ENCODE data around the gene CLMP. TPM values are rescaled to one million over a fixed set of nuclear protein-coding genes. Genes with fewer than 3 reads are reported as not detected.
A peak's percentile ranks its signal among the peaks of the same experiment; 100 is the strongest.
"Not testable (repeated sequence)": the region's sequence is repeated elsewhere in the genome, so short reads cannot be mapped to it uniquely, and the experiment has no call there.

The CLMP gene
- total and polyA plus RNA-seq, 4 donors, result 8.2 to 107 (median 47.4) TPM

DNA sequence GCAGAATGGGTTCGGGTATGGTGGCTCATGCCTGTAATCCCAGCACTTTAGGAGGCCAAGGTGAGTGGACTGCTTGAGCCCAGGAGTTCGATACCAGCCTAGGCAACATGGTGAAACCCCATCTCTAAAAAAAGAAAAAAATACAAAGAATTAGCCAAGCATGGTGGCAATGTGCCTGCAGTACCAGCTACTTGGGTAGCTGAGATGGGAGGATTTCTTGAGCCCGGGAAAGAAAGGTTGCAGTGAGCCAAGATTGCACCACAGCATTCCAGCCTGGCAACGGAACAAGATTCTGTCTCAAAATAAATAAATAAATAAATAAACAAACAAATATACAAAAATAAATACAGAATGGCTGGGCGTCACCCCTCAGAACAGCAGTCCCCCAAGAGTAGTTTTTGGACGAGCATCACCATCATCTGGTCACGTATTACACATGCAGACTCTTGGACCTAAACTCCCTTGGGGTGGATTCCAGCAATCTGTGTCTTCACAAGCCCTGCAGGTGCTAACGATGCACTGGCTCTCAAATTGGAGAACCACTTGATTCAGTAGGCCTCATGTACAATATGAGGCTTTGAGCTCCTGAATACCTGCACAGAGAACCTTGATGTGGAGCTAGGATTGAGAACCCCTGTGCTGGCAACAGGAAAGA lies 33.5 kb downstream of the CLMP start:
- 43 to 47% methylated on average over 8 of the region's 8 CpGs for WGBS, 2 donors
- Histone ChIP-seq H3K4me1 (ENCODE audit: control insufficient read depth in 1 of 2, insufficient read depth in 2 of 2, low read length in 2 of 2) (peaks cover 0 to 3% of the 10 kb centered on the region in 2 donors), H3K9me3 (ENCODE audit: control insufficient read depth, low read length) (no peaks in the 10 kb centered on the region), H3K36me3 (ENCODE audit: control insufficient read depth in 1 of 2, insufficient read depth in 2 of 2, low read length in 1 of 2) (no peaks in the 10 kb centered on the region), H3K27ac (ENCODE audit: low read depth in 1 of 2, low read length in 2 of 2) (peak overlapping the region; percentile 47 to 84), H3K4me3 (ENCODE audit: low read length in 2 of 2) (no peak overlapping the region), H3K27me3 (ENCODE audit: control insufficient read depth in 1 of 2, insufficient read depth in 2 of 2, low read length in 1 of 2) (no peaks in the 10 kb centered on the region)
- DNase-seq (no peak), ATAC-seq (ENCODE audit: low FRiP score) (no peak)
- intact Hi-C loops (cut with DNase I), result loop anchor here in 1 of 2 donors (2.0 to 5.0 kb wide), 2 partner anchors 33 to 44 kb away; partner anchors contain the start of gene CLMP

DNA sequence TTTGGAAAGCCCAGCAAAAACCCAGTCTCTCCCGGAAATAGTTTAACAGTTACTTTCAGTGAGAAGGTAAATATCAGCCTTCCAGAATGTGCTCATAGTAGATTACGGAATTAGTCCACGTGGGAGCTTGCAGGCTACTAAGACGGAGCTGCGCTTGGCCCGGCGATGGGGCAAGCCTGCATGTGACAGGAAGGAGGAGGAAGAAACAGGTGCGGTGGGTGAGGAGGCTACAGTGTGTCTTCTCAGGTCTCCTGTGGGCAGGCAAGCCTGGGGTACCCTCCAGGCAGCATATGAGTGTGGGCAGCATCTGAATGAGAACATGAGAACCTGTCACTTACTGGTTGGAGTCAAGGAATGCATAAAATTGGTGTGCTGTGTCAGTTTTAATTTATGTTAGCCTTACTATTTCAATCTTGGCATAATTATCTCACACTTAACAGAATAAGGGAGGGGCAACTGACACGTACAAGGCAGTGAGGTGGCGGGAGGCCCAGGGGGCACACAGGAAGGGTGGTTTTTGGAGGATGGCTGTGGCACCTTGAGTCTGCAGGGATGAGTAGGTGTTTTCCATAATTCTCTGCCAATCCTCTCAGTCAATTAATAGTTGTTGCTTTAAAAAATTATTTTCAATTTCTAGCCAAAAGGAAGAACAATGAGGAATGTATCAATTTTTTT lies 35.7 kb downstream of the CLMP start:
- no peaks in the 10 kb centered on the region for H3K9me3 ChIP-seq (ENCODE audit: control insufficient read depth, low read length)
- peak overlapping the region; percentile 88 to 98 for H3K27ac ChIP-seq (ENCODE audit: low read depth in 1 of 2, low read length in 2 of 2)
- no peaks in the 10 kb centered on the region for H3K27me3 ChIP-seq (ENCODE audit: control insufficient read depth in 1 of 2, insufficient read depth in 2 of 2, low read length in 1 of 2)
- peak in 1 of 2 donors; percentile 78 for DNase-seq
- WGBS, 2 donors, result 8 to 13% methylated on average over 10 of the region's 10 CpGs
- H3K4me1 ChIP-seq (ENCODE audit: control insufficient read depth in 1 of 2, insufficient read depth in 2 of 2, low read length in 2 of 2), result peaks cover 0 to 3% of the 10 kb centered on the region in 2 donors
- peak; percentile 57 for ATAC-seq (ENCODE audit: low FRiP score)
- intact Hi-C loops (cut with DNase I), result loop anchor here in 1 of 2 donors (1.0 kb wide), 1 partner anchor 22 kb away; no protein-coding TSS in a partner anchor
- H3K4me3 ChIP-seq (ENCODE audit: low read length in 2 of 2), result no peak overlapping the region
- no peaks in the 10 kb centered on the region for H3K36me3 ChIP-seq (ENCODE audit: control insufficient read depth in 1 of 2, insufficient read depth in 2 of 2, low read length in 1 of 2)

DNA sequence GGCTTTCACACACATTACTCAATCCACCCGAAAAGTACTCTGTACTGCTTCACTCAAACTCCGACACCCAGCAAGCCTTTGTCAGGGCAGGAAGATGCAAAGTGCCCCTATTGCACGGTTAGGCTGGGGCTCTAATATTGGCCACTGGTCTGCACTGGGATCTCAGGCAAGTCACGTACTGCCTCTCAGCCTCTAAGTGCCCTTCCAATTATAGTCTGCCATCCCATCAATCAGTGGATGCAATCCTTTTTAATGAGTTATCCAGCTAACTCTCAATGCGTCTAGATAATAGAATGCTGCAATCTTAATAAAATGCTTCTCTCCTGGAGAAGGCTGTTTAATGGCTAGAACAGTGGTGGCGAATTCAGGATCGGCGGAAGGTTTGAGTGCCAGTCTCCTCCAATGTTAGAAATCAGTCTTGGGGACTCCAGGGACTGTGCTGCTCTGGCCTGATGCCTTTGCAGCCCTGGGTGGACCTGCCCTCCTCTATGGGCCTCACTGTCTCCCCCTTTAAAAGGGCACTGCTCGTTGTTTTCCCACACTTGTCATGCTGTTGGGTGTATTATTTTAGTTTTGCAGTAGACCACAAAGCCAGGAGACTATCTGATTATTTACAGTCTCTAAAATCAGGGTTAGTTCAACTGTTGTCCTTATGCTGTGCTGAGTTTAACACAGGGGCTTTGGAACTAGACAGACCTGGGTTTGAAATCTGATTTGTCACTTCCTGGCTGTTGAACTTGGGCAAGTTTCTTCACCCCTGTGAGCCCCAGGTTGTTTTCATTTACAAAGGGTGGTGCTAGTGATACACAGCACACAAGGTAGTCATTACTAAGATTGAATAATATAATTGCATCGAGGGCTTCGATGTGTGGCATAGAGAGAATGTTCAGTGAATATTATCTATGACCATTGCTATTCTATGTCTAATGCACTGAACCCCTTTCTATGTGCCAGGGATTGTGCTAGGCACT lies 36.7 kb downstream of the CLMP start:
- intact Hi-C loops (cut with DNase I), result loop anchor here in 1 of 2 donors (1.0 kb wide), 1 partner anchor 21 kb away; no protein-coding TSS in a partner anchor
- Histone ChIP-seq H3K9me3 (ENCODE audit: control insufficient read depth, low read length) (no peaks in the 10 kb centered on the region), H3K27ac (ENCODE audit: low read depth in 1 of 2, low read length in 2 of 2) (peak overlapping the region; percentile 91 to 97), H3K27me3 (ENCODE audit: control insufficient read depth in 1 of 2, insufficient read depth in 2 of 2, low read length in 1 of 2) (no peaks in the 10 kb centered on the region), H3K36me3 (ENCODE audit: control insufficient read depth in 1 of 2, insufficient read depth in 2 of 2, low read length in 1 of 2) (no peaks in the 10 kb centered on the region), H3K4me3 (ENCODE audit: low read length in 2 of 2) (no peak overlapping the region), H3K4me1 (ENCODE audit: control insufficient read depth in 1 of 2, insufficient read depth in 2 of 2, low read length in 2 of 2) (peaks cover 0 to 3% of the 10 kb centered on the region in 2 donors)
- ATAC-seq (ENCODE audit: low FRiP score) (no peak), DNase-seq (no peak)
- WGBS, 2 donors, result 21 to 25% methylated on average over 11 of the region's 11 CpGs

DNA sequence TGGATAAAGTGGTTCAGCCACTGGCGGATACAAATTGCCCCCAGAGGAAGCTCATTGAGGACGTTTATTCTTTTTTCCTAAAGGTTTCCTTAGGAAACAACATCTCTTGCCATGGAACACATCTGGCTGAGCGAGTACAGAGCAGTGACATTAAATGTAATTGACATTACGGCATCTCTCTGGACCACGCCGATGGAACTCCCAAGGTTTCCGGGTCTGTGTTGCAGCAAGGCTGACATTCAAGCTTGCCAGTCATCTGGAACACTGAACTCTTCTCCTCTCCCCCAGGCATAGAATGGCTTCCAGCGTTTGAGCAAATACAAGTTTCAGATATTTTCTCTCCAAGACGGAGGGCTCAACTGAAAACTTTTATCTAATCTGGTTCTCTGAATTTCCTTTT lies 42.1 kb downstream of the CLMP start:
- intact Hi-C loops (cut with DNase I), result no loop called here
- DNase-seq (no peak), ATAC-seq (ENCODE audit: low FRiP score) (no peak)
- H3K27me3 ChIP-seq (ENCODE audit: control insufficient read depth in 1 of 2, insufficient read depth in 2 of 2, low read length in 1 of 2), result no peaks in the 10 kb centered on the region
- no peak overlapping the region for H3K27ac ChIP-seq (ENCODE audit: low read depth in 1 of 2, low read length in 2 of 2)
- H3K36me3 ChIP-seq (ENCODE audit: control insufficient read depth in 1 of 2, insufficient read depth in 2 of 2, low read length in 1 of 2), result no peaks in the 10 kb centered on the region
- 75% methylated on average over 9 of the region's 9 CpGs for WGBS, 2 donors
- H3K4me1 ChIP-seq (ENCODE audit: control insufficient read depth in 1 of 2, insufficient read depth in 2 of 2, low read length in 2 of 2), result peaks cover 0 to 1% of the 10 kb centered on the region in 2 donors
- H3K9me3 ChIP-seq (ENCODE audit: control insufficient read depth, low read length), result no peaks in the 10 kb centered on the region
- no peak overlapping the region for H3K4me3 ChIP-seq (ENCODE audit: low read length in 2 of 2)

DNA sequence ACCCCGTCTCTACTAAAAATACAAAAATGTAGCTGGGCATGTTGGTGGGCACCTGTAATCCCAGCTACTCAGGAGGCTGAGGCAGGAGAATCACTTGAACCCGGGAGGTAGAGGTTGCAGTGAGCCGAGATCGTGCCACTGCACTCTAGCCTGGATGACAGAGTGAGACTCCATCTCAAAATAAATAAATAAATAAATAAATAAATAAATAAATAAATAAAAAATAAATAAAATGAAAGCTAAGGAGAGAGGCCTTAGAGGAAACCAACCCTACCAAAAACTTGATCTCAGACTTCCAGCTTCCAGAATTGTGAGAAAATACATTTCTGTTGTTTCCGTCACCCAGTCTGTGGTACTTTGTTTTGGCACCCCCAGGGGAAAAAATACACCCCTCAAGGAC lies 42.7 kb downstream of the CLMP start:
- DNase-seq; ATAC-seq (ENCODE audit: low FRiP score); H3K9me3 ChIP-seq (ENCODE audit: control insufficient read depth, low read length); intact Hi-C loops (cut with DNase I); H3K4me3 ChIP-seq (ENCODE audit: low read length in 2 of 2); H3K4me1 ChIP-seq (ENCODE audit: control insufficient read depth in 1 of 2, insufficient read depth in 2 of 2, low read length in 2 of 2); H3K36me3 ChIP-seq (ENCODE audit: control insufficient read depth in 1 of 2, insufficient read depth in 2 of 2, low read length in 1 of 2); H3K27me3 ChIP-seq (ENCODE audit: control insufficient read depth in 1 of 2, insufficient read depth in 2 of 2, low read length in 1 of 2); H3K27ac ChIP-seq (ENCODE audit: low read depth in 1 of 2, low read length in 2 of 2): not testable (repeated sequence)
- 96 to 100% methylated on average over 3 to 5 of the region's 5 CpGs for WGBS, 2 donors

DNA sequence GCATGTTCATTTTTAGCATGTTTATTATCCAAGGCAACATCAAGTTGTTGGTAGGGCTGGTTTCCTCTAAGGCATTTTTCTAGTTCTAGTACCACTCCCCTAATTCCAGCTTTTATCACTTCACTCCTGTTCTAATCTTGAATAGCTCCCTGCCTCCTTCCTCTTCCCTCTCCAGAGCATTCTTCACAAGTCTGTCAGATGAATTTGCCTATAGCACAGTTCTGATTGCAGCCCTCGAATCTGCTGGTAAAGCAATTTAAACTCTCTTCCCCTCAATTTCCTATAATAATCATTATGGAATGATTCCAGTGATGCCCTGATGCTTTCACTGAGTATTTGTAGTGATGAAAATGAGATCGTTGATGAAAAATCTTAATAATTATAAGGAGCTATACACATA lies 43.3 kb downstream of the CLMP start:
- no peak overlapping the region for H3K27ac ChIP-seq (ENCODE audit: low read depth in 1 of 2, low read length in 2 of 2)
- H3K27me3 ChIP-seq (ENCODE audit: control insufficient read depth in 1 of 2, insufficient read depth in 2 of 2, low read length in 1 of 2), result no peaks in the 10 kb centered on the region
- ATAC-seq (ENCODE audit: low FRiP score) (no peak), DNase-seq (no peak)
- no peaks in the 10 kb centered on the region for H3K36me3 ChIP-seq (ENCODE audit: control insufficient read depth in 1 of 2, insufficient read depth in 2 of 2, low read length in 1 of 2)
- WGBS, 2 donors, result 84 to 87% methylated on average over 2 of the region's 2 CpGs
- intact Hi-C loops (cut with DNase I), result no loop called here
- no peak overlapping the region for H3K4me3 ChIP-seq (ENCODE audit: low read length in 2 of 2)
- H3K4me1 ChIP-seq (ENCODE audit: control insufficient read depth in 1 of 2, insufficient read depth in 2 of 2, low read length in 2 of 2), result peaks cover 0 to 1% of the 10 kb centered on the region in 2 donors
- H3K9me3 ChIP-seq (ENCODE audit: control insufficient read depth, low read length), result no peaks in the 10 kb centered on the region

DNA sequence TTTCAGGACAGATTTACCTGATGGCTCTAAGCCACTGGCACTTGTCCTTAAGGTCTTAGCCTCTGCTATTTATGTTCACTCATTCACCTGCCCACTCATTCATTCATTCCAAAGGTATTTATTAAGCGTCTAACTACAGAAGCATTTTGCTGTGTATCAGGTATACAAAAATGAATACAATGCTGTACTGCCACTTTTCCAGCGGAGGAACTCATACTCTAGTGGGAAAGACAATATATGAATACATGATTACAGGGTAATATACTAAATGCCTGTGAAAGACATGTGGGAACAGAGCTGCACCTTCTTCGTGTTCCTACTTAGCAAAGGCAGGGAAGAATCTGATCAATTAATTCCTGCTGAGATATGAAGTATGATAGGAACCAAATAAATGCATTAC lies 43.7 kb downstream of the CLMP start:
- no peaks in the 10 kb centered on the region for H3K27me3 ChIP-seq (ENCODE audit: control insufficient read depth in 1 of 2, insufficient read depth in 2 of 2, low read length in 1 of 2)
- peaks cover 0 to 1% of the 10 kb centered on the region in 2 donors for H3K4me1 ChIP-seq (ENCODE audit: control insufficient read depth in 1 of 2, insufficient read depth in 2 of 2, low read length in 2 of 2)
- no peaks in the 10 kb centered on the region for H3K9me3 ChIP-seq (ENCODE audit: control insufficient read depth, low read length)
- ATAC-seq (ENCODE audit: low FRiP score), result no peak
- DNase-seq, result no peak
- intact Hi-C loops (cut with DNase I), result no loop called here
- no peak overlapping the region for H3K27ac ChIP-seq (ENCODE audit: low read depth in 1 of 2, low read length in 2 of 2)
- 92 to 93% methylated on average over 3 of the region's 3 CpGs for WGBS, 2 donors
- H3K4me3 ChIP-seq (ENCODE audit: low read length in 2 of 2), result no peak overlapping the region
- H3K36me3 ChIP-seq (ENCODE audit: control insufficient read depth in 1 of 2, insufficient read depth in 2 of 2, low read length in 1 of 2), result no peaks in the 10 kb centered on the region

DNA sequence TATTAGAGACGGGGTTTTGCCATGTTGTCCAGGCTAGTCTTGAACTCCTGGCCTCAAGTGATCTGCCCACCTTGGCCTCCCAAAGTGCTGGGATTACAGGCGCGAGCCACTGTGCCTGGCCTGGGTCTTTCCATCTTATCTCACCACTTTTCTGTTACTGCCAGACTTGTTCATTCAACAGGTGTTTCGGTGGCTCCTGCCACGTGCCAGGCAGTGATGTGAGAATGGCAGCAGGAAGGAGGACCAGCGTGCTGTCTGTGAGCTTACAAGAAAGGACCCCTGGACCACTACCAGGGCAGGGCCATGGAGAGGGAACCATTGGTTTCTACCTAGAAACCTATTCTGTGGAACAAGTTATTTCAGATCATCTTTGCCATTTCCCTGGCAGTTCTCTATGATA lies 44.2 kb downstream of the CLMP start:
- Histone ChIP-seq H3K27me3 (ENCODE audit: control insufficient read depth in 1 of 2, insufficient read depth in 2 of 2, low read length in 1 of 2) (no peaks in the 10 kb centered on the region), H3K4me3 (ENCODE audit: low read length in 2 of 2) (no peak overlapping the region), H3K27ac (ENCODE audit: low read depth in 1 of 2, low read length in 2 of 2) (no peak overlapping the region), H3K36me3 (ENCODE audit: control insufficient read depth in 1 of 2, insufficient read depth in 2 of 2, low read length in 1 of 2) (no peaks in the 10 kb centered on the region), H3K9me3 (ENCODE audit: control insufficient read depth, low read length) (no peaks in the 10 kb centered on the region), H3K4me1 (ENCODE audit: control insufficient read depth in 1 of 2, insufficient read depth in 2 of 2, low read length in 2 of 2) (peaks cover 0 to 1% of the 10 kb centered on the region in 2 donors)
- 95% methylated on average over 6 of the region's 6 CpGs for WGBS, 2 donors
- no peak for ATAC-seq (ENCODE audit: low FRiP score)
- DNase-seq, result no peak
- intact Hi-C loops (cut with DNase I), result no loop called here

Measured in aorta (tissue), 5 donors.